ENCODE data around the gene DIS3L2.

The DIS3L2 gene

GRCh38 chr2:231951452-231952035 is 10.0 kb upstream of the DIS3L2 start:
- ChIA-PET POLR2A (ENCODE audit: low non-redundant PET) (no interaction called here), CTCF (no interaction called here)
- no peak overlapping the region for H3K27ac ChIP-seq
- no peak for TF ChIP-seq CTCF (conservative IDR thresholded peaks at IDR 0.05; ENCODE audit: low read depth)
- no peak for DNase-seq (ENCODE audit: low spot score)

- ChIA-PET CTCF (no interaction called here), POLR2A (ENCODE audit: low non-redundant PET) (no interaction called here)
- no peak for DNase-seq (ENCODE audit: low spot score)
- TF ChIP-seq CTCF (conservative IDR thresholded peaks at IDR 0.05; ENCODE audit: low read depth): no peak
- H3K27ac ChIP-seq: no peak overlapping the region
These were observed 5.6 kb upstream of the DIS3L2 start for GRCh38 chr2:231955758-231956472.

- H3K27ac ChIP-seq: no peak overlapping the region
- CTCF ChIA-PET: no interaction called here
- no peak for DNase-seq (ENCODE audit: low spot score)
- no peak for TF ChIP-seq CTCF (conservative IDR thresholded peaks at IDR 0.05; ENCODE audit: low read depth)
- POLR2A ChIA-PET (ENCODE audit: low non-redundant PET): no interaction called here
These were observed 3.4 kb upstream of the DIS3L2 start for GRCh38 chr2:231957913-231958763.

GRCh38 chr2:231960810-231961348 is 634 bp upstream of the DIS3L2 start:
- DNase-seq (ENCODE audit: low spot score): no peak
- ChIA-PET POLR2A (ENCODE audit: low non-redundant PET) (no interaction called here), CTCF (no interaction called here)
- peak overlapping the region; percentile 79 for H3K27ac ChIP-seq
- TF ChIP-seq CTCF (conservative IDR thresholded peaks at IDR 0.05; ENCODE audit: low read depth): no peak

GRCh38 chr2:231965102-231965501 is 3.6 kb downstream of the DIS3L2 start:
- no peak overlapping the region for H3K27ac ChIP-seq
- no peak for TF ChIP-seq CTCF (conservative IDR thresholded peaks at IDR 0.05; ENCODE audit: low read depth)
- POLR2A ChIA-PET (ENCODE audit: low non-redundant PET): no interaction called here
- DNase-seq (ENCODE audit: low spot score): no peak
- CTCF ChIA-PET: no interaction called here

GRCh38 chr2:231966886-231967285 is 5.4 kb downstream of the DIS3L2 start:
- H3K27ac ChIP-seq: no peak overlapping the region
- TF ChIP-seq CTCF (conservative IDR thresholded peaks at IDR 0.05; ENCODE audit: low read depth): no peak
- CTCF ChIA-PET: no interaction called here
- POLR2A ChIA-PET (ENCODE audit: low non-redundant PET): no interaction called here
- no peak for DNase-seq (ENCODE audit: low spot score)

Data from RWPE1 (cell line).